H9 (cell line): ENCODE measurements around the gene ZFP36. TPM values are rescaled to one million over a fixed set of nuclear protein-coding genes. Genes with fewer than 3 reads are reported as not detected.
A peak's percentile ranks its signal among the peaks of the same experiment; 100 is the strongest.

Experiments used
- DNase-seq: peaks from one replicate; pipeline ENCODE4 v3.0.0-alpha.2; 2017
- H2AFZ ChIP-seq: one replicate; pipeline ENCODE4 v1.6.1; 2013; ENCODE audit warnings: mild to moderate bottlenecking, low read length, control low read depth, moderate library complexity
- H2AK5ac ChIP-seq: 2 replicates; pipeline ENCODE4 v1.6.1; 2013; ENCODE audit warnings: low read length, control low read depth, mixed read lengths; ENCODE audit not compliant: insufficient read length
- H2BK120ac ChIP-seq: one replicate; pipeline ENCODE4 v1.6.1; 2013; ENCODE audit warnings: low read depth, mild to moderate bottlenecking, low read length, control low read depth, inconsistent platforms; ENCODE audit not compliant: poor library complexity, severe bottlenecking
- H2BK12ac ChIP-seq: 2 replicates; pipeline ENCODE4 v1.6.1; 2013; ENCODE audit warnings: low read length, control low read depth, mixed read lengths, low read depth; ENCODE audit not compliant: insufficient read length
- H2BK15ac ChIP-seq: 2 replicates; pipeline ENCODE4 v1.6.1; 2013; ENCODE audit warnings: low read depth, low read length, control low read depth
- H2BK20ac ChIP-seq: one replicate; pipeline ENCODE4 v1.6.1; 2013; ENCODE audit warnings: low read depth, mild to moderate bottlenecking, low read length, control low read depth, inconsistent platforms; ENCODE audit not compliant: poor library complexity, severe bottlenecking
- H2BK5ac ChIP-seq: 2 replicates; pipeline ENCODE4 v1.6.1; 2013; ENCODE audit warnings: low read length, control low read depth, mixed read lengths; ENCODE audit not compliant: insufficient read length
- H3K14ac ChIP-seq: 2 replicates; pipeline ENCODE4 v1.6.1; 2013; ENCODE audit warnings: low read length, control low read depth; ENCODE audit not compliant: insufficient read depth
- H3K18ac ChIP-seq: 2 replicates; pipeline ENCODE4 v1.6.1; 2013; ENCODE audit warnings: low read depth, mild to moderate bottlenecking, mixed read lengths, low read length, control low read depth; ENCODE audit not compliant: insufficient read length
- H3K23ac ChIP-seq: 2 replicates; pipeline ENCODE4 v1.6.1; 2013; ENCODE audit warnings: low read length, control low read depth, mixed read lengths, low read depth; ENCODE audit not compliant: insufficient read length
- H3K23me2 ChIP-seq: 2 replicates; pipeline ENCODE4 v1.6.1; 2013; ENCODE audit warnings: low read depth, mild to moderate bottlenecking, mixed read lengths, low read length, control low read depth; ENCODE audit not compliant: insufficient read length, poor library complexity, severe bottlenecking
- H3K27ac ChIP-seq: 2 replicates; pipeline ENCODE4 v1.5.1; 2013; ENCODE audit warnings: low read length, control low read depth, mixed read lengths, low read depth; ENCODE audit not compliant: insufficient read length
- H3K27me3 ChIP-seq: 2 replicates; pipeline ENCODE4 v1.6.1; 2013; ENCODE audit warnings: low read length, control low read depth, inconsistent platforms; ENCODE audit not compliant: insufficient read depth
- H3K4ac ChIP-seq: 2 replicates; pipeline ENCODE4 v1.6.1; 2013; ENCODE audit warnings: low read depth, mild to moderate bottlenecking, control low read depth, inconsistent platforms, low read length, moderate library complexity
- H3K4me1 ChIP-seq: 2 replicates; pipeline ENCODE4 v1.6.1; 2013; ENCODE audit warnings: low read length, control low read depth, inconsistent platforms; ENCODE audit not compliant: insufficient read depth
- H3K4me2 ChIP-seq: 2 replicates; pipeline ENCODE4 v1.6.1; 2013; ENCODE audit warnings: low read length, control low read depth, mixed read lengths; ENCODE audit not compliant: insufficient read length, insufficient read depth
- H3K56ac ChIP-seq: 2 replicates; pipeline ENCODE4 v1.6.1; 2013; ENCODE audit warnings: low read depth, mild to moderate bottlenecking, mixed read lengths, low read length, control low read depth; ENCODE audit not compliant: insufficient read length
- H3K79me1 ChIP-seq: 2 replicates; pipeline ENCODE4 v1.6.1; 2013; ENCODE audit warnings: low read depth, mild to moderate bottlenecking, moderate library complexity, low read length, control low read depth, inconsistent platforms; ENCODE audit not compliant: insufficient read depth, poor library complexity, severe bottlenecking
- H3K79me2 ChIP-seq: 2 replicates; pipeline ENCODE4 v1.6.1; 2013; ENCODE audit warnings: low read length, control low read depth, inconsistent platforms; ENCODE audit not compliant: insufficient read depth
- H3K9ac ChIP-seq: 2 replicates; pipeline ENCODE4 v1.6.1; 2013; ENCODE audit warnings: low read length, control low read depth, mixed read lengths; ENCODE audit not compliant: insufficient read length; ENCODE audit errors: extremely low read depth
- H3K9me3 ChIP-seq: one replicate; pipeline ENCODE4 v1.6.1; 2013; ENCODE audit warnings: low read depth, low read length, inconsistent platforms; ENCODE audit not compliant: control insufficient read depth
- H3T11ph ChIP-seq: one replicate; pipeline ENCODE4 v1.6.1; 2013; ENCODE audit warnings: mild to moderate bottlenecking, low read length, control low read depth, inconsistent platforms
- H4K20me1 ChIP-seq: one replicate; pipeline ENCODE4 v1.6.1; 2013; ENCODE audit not compliant: control insufficient read depth, insufficient read length, insufficient read depth
- H4K5ac ChIP-seq: 2 replicates; pipeline ENCODE4 v1.6.1; 2013; ENCODE audit warnings: low read depth, mild to moderate bottlenecking, mixed read lengths, low read length, control low read depth; ENCODE audit not compliant: insufficient read length
- H4K8ac ChIP-seq: replicated peaks from 2 replicates; pipeline ENCODE4 v1.6.1; 2013; ENCODE audit warnings: low read length, control low read depth, mixed read lengths, low read depth; ENCODE audit not compliant: insufficient read length
- H4K91ac ChIP-seq: 2 replicates; pipeline ENCODE4 v1.6.1; 2013; ENCODE audit warnings: low read depth, mild to moderate bottlenecking, moderate library complexity, mixed read lengths, low read length, control low read depth; ENCODE audit not compliant: insufficient read length
- H3K27ac Mint-ChIP-seq, 3 experiments: 2 replicates in 2 of 3; 3 replicates in 1 of 3; pipeline ENCODE4 v1.8.0; 2020 to 2021; ENCODE audit warnings: mixed read lengths in 3 of 3, mild to moderate bottlenecking in 1 of 3, moderate library complexity in 1 of 3
- H3K27me3 Mint-ChIP-seq: 2 replicates; pipeline ENCODE4 v1.8.0; 2021; ENCODE audit warnings: low read depth, mild to moderate bottlenecking, moderate library complexity, mixed read lengths
- H3K36me3 Mint-ChIP-seq, 3 experiments: 2 replicates in 2 of 3; 3 replicates in 1 of 3; pipeline ENCODE4 v1.8.0; 2020 to 2021; ENCODE audit warnings: low read depth in 3 of 3, mixed read lengths in 3 of 3; ENCODE audit not compliant: insufficient read depth in 1 of 3
- H3K4me1 Mint-ChIP-seq, 2 experiments: 2 replicates each; pipeline ENCODE4 v1.8.0; 2020; ENCODE audit warnings: mixed read lengths in 2 of 2
- H3K4me3 Mint-ChIP-seq, 2 experiments: 2 replicates in 1 of 2; 3 replicates in 1 of 2; pipeline ENCODE4 v1.8.0; 2020 to 2021; ENCODE audit warnings: mild to moderate bottlenecking in 2 of 2, mixed read lengths in 2 of 2, moderate library complexity in 1 of 2
- H3K9me3 Mint-ChIP-seq, 2 experiments: 2 replicates in 1 of 2; 3 replicates in 1 of 2; pipeline ENCODE4 v1.8.0; 2020; ENCODE audit warnings: mild to moderate bottlenecking in 2 of 2, mixed read lengths in 2 of 2, moderate library complexity in 1 of 2
- WGBS: extraction: QIAGEN DNeasy Blood & Tissue Kit; methylation state at CpG from one replicate; pipeline ENCODE4 v1.1.7; 2013; ENCODE audit warnings: missing lambda C conversion rate, low lambda C conversion rate, mixed read lengths; ENCODE audit not compliant: insufficient read length; ENCODE audit errors: extremely low coverage; 5-methylcytosine and 5-hydroxymethylcytosine counted together
- total RNA-seq: library from RNA; stranded (reverse); gene quantifications from 2 replicates; pipeline ENCODE4 v1.2.1, GENCODE V29; 2021
- TF ChIP-seq, protein P1 (sequence below): fragments of 200-600 bp; sonication (generic); conservative IDR thresholded peaks from 3 replicates; pipeline ENCODE4 v1.8.0; 2021; ENCODE audit warnings: antibody characterized with exemption, mild to moderate bottlenecking

Gene ZFP36
- total RNA-seq, 1 experiment from 2014 or later, result 14.6 TPM

GRCh38 chr19:39412100-39412866 lies 5.6 kb downstream of the ZFP36 start, which contains the start of gene PLEKHG2:
Gene PLEKHG2, plus strand, starts transcription at chr19:39412669. Its CDS starts 1,418 bp downstream, at chr19:39414087.
- Histone ChIP-seq H3K18ac (peak within 1 kb of the TSS; percentile 83), H2AK5ac (no peak within 1 kb of the TSS), H3K56ac (no peak within 1 kb of the TSS), H2BK120ac (peak within 1 kb of the TSS; percentile 26), H2BK15ac (no peak within 1 kb of the TSS), H4K91ac (no peak within 1 kb of the TSS), H3K9me3 (no peaks in the 10 kb centered on the region), H2BK12ac (no peak within 1 kb of the TSS), H3K79me2 (peaks cover 9% of the 10 kb centered on the region; the same call in 1 of the 2 replicates), H3T11ph (no peak within 1 kb of the TSS), H3K14ac (peak within 1 kb of the TSS; percentile 74), H3K27ac (no peak within 1 kb of the TSS), H2BK5ac (no peak within 1 kb of the TSS), H3K79me1 (peaks cover 6% of the 10 kb centered on the region), H3K4ac (no peak within 1 kb of the TSS; the same call in 1 of the 2 replicates), H3K23ac (no peak within 1 kb of the TSS), H3K4me1 (peaks cover 4% of the 10 kb centered on the region; the same call in 1 of the 2 replicates), H4K8ac (no peak within 1 kb of the TSS), H3K27me3 (no peaks in the 10 kb centered on the region), H2BK20ac (no peak within 1 kb of the TSS), H3K23me2 (peaks cover 16% of the 10 kb centered on the region), H2AFZ (no peak within 1 kb of the TSS), H3K9ac (peak within 1 kb of the TSS; percentile 85), H4K5ac (no peak within 1 kb of the TSS), H3K4me2 (peak within 1 kb of the TSS; percentile 89), H4K20me1 (peaks cover 2% of the 10 kb centered on the region)
- TF ChIP-seq, protein P1, sequence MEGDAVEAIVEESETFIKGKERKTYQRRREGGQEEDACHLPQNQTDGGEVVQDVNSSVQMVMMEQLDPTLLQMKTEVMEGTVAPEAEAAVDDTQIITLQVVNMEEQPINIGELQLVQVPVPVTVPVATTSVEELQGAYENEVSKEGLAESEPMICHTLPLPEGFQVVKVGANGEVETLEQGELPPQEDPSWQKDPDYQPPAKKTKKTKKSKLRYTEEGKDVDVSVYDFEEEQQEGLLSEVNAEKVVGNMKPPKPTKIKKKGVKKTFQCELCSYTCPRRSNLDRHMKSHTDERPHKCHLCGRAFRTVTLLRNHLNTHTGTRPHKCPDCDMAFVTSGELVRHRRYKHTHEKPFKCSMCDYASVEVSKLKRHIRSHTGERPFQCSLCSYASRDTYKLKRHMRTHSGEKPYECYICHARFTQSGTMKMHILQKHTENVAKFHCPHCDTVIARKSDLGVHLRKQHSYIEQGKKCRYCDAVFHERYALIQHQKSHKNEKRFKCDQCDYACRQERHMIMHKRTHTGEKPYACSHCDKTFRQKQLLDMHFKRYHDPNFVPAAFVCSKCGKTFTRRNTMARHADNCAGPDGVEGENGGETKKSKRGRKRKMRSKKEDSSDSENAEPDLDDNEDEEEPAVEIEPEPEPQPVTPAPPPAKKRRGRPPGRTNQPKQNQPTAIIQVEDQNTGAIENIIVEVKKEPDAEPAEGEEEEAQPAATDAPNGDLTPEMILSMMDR, result peak; percentile 97
- H3K9me3 Mint-ChIP-seq, result no peaks in the 10 kb centered on the region; a peak in 1 of 5 replicates
- H3K4me3 Mint-ChIP-seq, result peak within 1 kb of the TSS; percentile 96 to 97
- H3K27ac Mint-ChIP-seq, result peak within 1 kb of the TSS; percentile 77 to 91 (median 85)
- H3K27me3 Mint-ChIP-seq, result peaks cover 1% of the 10 kb centered on the region; the same call in 1 of the 2 replicates
- peak; percentile 99 for DNase-seq
- H3K4me1 Mint-ChIP-seq, result peaks cover 40 to 49% of the 10 kb centered on the region in 2 experiments
- WGBS, result no CpG with 5 or more reads among the region's 60 CpGs
- peaks cover 11 to 42% (median 28%) of the 10 kb centered on the region in 3 experiments for H3K36me3 Mint-ChIP-seq
